Heart left ventricle (tissue), 13 donors: ENCODE data around the gene IFI27L1.

Source experiments
- CTCF ChIP-seq, 12 donors: fragments of 200-600 bp; sonication (generic) in 4 of 12; IDR thresholded peaks; one replicate each; pipeline versions ENCODE4 v1.5.0 to v1.8.0; 2018 to 2022; ENCODE audit warnings: antibody characterized with exemption in 12 of 12, mild to moderate bottlenecking in 5 of 12
- POLR2A ChIP-seq, 2 donors: fragments of 450-650 bp; IDR thresholded peaks; one replicate each; pipeline ENCODE4 v1.6.1; 2017; ENCODE audit warnings: antibody characterized with exemption in 2 of 2, mild to moderate bottlenecking in 2 of 2, moderate library complexity in 2 of 2
- donor health status: ischemic (EF 13 %, LVEDD 7.1; RV severe dilation, severe dysfunction).
- donor health status: DM: no; HTN: yes; CAD: no.
- donor health status: DM: no; HTN: no; CAD: no.
- donor health status: ischemic (EF 25% LVEDD 6.9; RV normal size, moderate dysfunction).
- donor health status: ischemic (EF 25% LVEDD 5.7; RV mildly dilated, moderate dysfunction).
- donor health status: ischemic (EF 35%, LVEDD 5.7; RV mildly dilated, moderate dysfunction).
- donor health status: nonischemic (EF 11% LVEDD 7.7; RV severe dilation, severe dysfunction).
- donor health status: DM: yes; HTN: yes; CAD: no.
- donor health status: PGD.
- donor health status: ischemic (EF 29% LVEDD 5.4; RV normal size, mild dysfunction).
- donor health status: nonischemic (EF 23%, LVEDD 6.1; RV moderate dilation, normal function).

GRCh38 chr14:94129758-94130414 lies 48.8 kb downstream of the IFI27L1 start:
- TF ChIP-seq CTCF (IDR thresholded peaks at IDR 0.05) (peak in 2 of 12 donors; percentile 0 to 3), POLR2A (IDR thresholded peaks at IDR 0.05) (no peak)
